Breast epithelium (tissue), 3 donors: ENCODE measurements around the gene PCAT6.

Experiments used
- POLR2A ChIP-seq: fragments of 450-650 bp; IDR thresholded peaks from one replicate; pipeline ENCODE4 v1.6.1; 2016; ENCODE audit warnings: antibody characterized with exemption, mild to moderate bottlenecking, moderate library complexity
- POLR2AphosphoS5 ChIP-seq, 3 donors: sonication (generic); formaldehyde crosslinking; IDR thresholded peaks; one replicate each; pipeline ENCODE4 v1.6.1; 2017; ENCODE audit warnings: antibody characterized with exemption in 3 of 3
- TF ChIP-seq, protein P1 (sequence below), 3 donors: fragments of 450-650 bp; IDR thresholded peaks; one replicate each; pipeline ENCODE4 v1.5.1; 2016 to 2017; ENCODE audit warnings: antibody characterized with exemption in 3 of 3, mild to moderate bottlenecking in 3 of 3, moderate library complexity in 3 of 3

DNA sequence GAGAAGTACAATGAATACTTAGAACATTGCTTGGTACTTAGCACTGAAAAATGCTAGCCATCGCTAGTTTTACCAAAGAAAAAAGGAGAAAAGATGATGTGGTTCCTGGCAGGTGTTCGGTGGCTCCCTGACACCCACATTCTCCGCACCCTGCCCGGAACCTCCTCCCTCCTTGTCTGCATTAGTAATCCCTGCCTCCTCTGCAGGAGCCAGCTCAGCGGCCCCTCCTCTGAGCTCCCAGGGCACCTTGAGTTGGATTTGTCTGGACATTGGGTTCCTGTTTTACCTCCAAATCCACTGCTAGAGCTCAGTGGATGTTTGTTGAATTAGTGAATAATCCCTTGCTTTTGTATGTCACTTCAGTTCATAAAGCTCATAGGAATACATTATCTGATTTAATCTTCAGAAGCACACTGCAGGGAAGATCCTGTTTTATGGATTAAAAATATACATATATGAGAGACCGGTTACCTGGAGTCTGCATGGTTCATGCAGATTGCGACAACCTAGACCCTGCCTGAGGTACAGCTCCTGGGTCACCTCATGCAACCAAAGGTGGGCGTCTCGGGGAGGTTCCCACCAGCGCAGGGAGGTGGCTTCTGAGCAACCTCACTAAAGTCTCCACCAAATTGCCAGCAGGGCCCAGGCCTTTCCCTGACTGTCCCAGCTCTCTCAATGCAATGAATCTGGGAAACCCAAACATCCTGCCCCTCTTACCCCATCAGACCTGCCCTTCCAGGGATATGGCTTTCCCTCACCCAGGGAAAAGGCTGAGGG is 24.2 kb downstream of the PCAT6 start:
- no peak for TF ChIP-seq POLR2A
- TF ChIP-seq POLR2AphosphoS5 (IDR thresholded peaks at IDR 0.05): no peak
- TF ChIP-seq, protein P1, sequence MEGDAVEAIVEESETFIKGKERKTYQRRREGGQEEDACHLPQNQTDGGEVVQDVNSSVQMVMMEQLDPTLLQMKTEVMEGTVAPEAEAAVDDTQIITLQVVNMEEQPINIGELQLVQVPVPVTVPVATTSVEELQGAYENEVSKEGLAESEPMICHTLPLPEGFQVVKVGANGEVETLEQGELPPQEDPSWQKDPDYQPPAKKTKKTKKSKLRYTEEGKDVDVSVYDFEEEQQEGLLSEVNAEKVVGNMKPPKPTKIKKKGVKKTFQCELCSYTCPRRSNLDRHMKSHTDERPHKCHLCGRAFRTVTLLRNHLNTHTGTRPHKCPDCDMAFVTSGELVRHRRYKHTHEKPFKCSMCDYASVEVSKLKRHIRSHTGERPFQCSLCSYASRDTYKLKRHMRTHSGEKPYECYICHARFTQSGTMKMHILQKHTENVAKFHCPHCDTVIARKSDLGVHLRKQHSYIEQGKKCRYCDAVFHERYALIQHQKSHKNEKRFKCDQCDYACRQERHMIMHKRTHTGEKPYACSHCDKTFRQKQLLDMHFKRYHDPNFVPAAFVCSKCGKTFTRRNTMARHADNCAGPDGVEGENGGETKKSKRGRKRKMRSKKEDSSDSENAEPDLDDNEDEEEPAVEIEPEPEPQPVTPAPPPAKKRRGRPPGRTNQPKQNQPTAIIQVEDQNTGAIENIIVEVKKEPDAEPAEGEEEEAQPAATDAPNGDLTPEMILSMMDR (IDR thresholded peaks at IDR 0.05): no peak
